Naive thymus-derived CD4-positive, alpha-beta T cell (primary cell): Measurements from ENCODE around the gene EXOC2. TPM values are rescaled to one million over a fixed set of nuclear protein-coding genes. Genes with fewer than 3 reads are reported as not detected.

Experiments used
- ATAC-seq: fragments of 150-1000 bp; cut with Tn5 transposase; 2 replicates; pipeline ENCODE4 v1.10.0; 2021; ENCODE audit warnings: mild to moderate bottlenecking, moderate library complexity
- CTCF ChIA-PET: fragments of 350-600 bp; sonication (Branson Sonifier 250); formaldehyde crosslinking; loops from one replicate; lab custom pipeline; 2021; ENCODE audit warnings: antibody characterized with exemption; lab: Charles Lee
- POLR2A ChIA-PET: fragments of 350-600 bp; sonication (Branson Sonifier 250); formaldehyde crosslinking; loops from one replicate; lab custom pipeline; 2021; ENCODE audit warnings: antibody characterized with exemption, inconsistent platforms; lab: Charles Lee
- DNase-seq, 9 donors: peaks; one replicate each; pipeline versions ENCODE4 v3.0.0 to v3.0.0-alpha.2; 2020 to 2022; ENCODE audit warnings: mixed read lengths in 1 of 9
- H3K27ac ChIP-seq: one replicate; pipeline ENCODE4 v1.7.0; 2013; ENCODE audit warnings: mild to moderate bottlenecking, low read depth, low read length, moderate library complexity
- H3K27me3 ChIP-seq, 2 donors: one replicate each; pipeline ENCODE4 v1.7.0; 2013; ENCODE audit warnings: low read length in 2 of 2, mild to moderate bottlenecking in 2 of 2, moderate library complexity in 2 of 2; ENCODE audit not compliant: control insufficient read depth in 2 of 2, insufficient read depth in 2 of 2
- H3K36me3 ChIP-seq, 3 experiments: 1 replicate in 2 of 3; 2 replicates in 1 of 3; pipeline ENCODE4 v1.7.0; 2013; ENCODE audit warnings: low read length in 3 of 3, mild to moderate bottlenecking in 3 of 3, moderate library complexity in 1 of 3; ENCODE audit not compliant: insufficient read depth in 3 of 3, control insufficient read depth in 2 of 3
- H3K4me1 ChIP-seq, 2 donors: one replicate each; pipeline ENCODE4 v1.7.0; 2013; ENCODE audit warnings: low read length in 2 of 2, mild to moderate bottlenecking in 2 of 2, moderate library complexity in 1 of 2; ENCODE audit not compliant: control insufficient read depth in 2 of 2, insufficient read depth in 2 of 2
- H3K4me3 ChIP-seq: 2 replicates; pipeline ENCODE4 v1.7.0; 2013; ENCODE audit warnings: mild to moderate bottlenecking, low read length
- H3K9me3 ChIP-seq, 3 experiments: 1 replicate in 2 of 3; 2 replicates in 1 of 3; pipeline ENCODE4 v1.7.0; 2013; ENCODE audit warnings: low read length in 3 of 3; ENCODE audit not compliant: control insufficient read depth in 2 of 3
- H3K27ac Mint-ChIP-seq, 9 donors: one replicate each; pipeline ENCODE4 v1.8.0; 2020 to 2022; ENCODE audit warnings: mixed read lengths in 9 of 9, mild to moderate bottlenecking in 8 of 9, moderate library complexity in 5 of 9, inconsistent platforms in 2 of 9
- H3K27me3 Mint-ChIP-seq, 5 donors: one replicate each; pipeline ENCODE4 v1.8.0; 2021 to 2022; ENCODE audit warnings: mixed read lengths in 5 of 5, mild to moderate bottlenecking in 1 of 5
- H3K36me3 Mint-ChIP-seq, 5 donors: one replicate each; pipeline ENCODE4 v1.8.0; 2020 to 2022; ENCODE audit warnings: mixed read lengths in 5 of 5, mild to moderate bottlenecking in 3 of 5, inconsistent platforms in 1 of 5
- H3K4me1 Mint-ChIP-seq, 7 donors: one replicate each; pipeline ENCODE4 v1.8.0; 2020 to 2022; ENCODE audit warnings: mixed read lengths in 7 of 7, mild to moderate bottlenecking in 3 of 7, inconsistent platforms in 1 of 7
- H3K4me3 Mint-ChIP-seq, 10 donors: one replicate each; pipeline ENCODE4 v1.8.0; 2020 to 2022; ENCODE audit warnings: mild to moderate bottlenecking in 10 of 10, mixed read lengths in 10 of 10, moderate library complexity in 6 of 10, inconsistent platforms in 2 of 10
- H3K9me3 Mint-ChIP-seq, 11 donors: one replicate each; pipeline ENCODE4 v1.8.0; 2020 to 2022; ENCODE audit warnings: mixed read lengths in 11 of 11, mild to moderate bottlenecking in 4 of 11, inconsistent platforms in 1 of 11, moderate library complexity in 1 of 11
- intact Hi-C, 2 donors: fragments of 100-400 bp; cut with micrococcal nuclease; formaldehyde crosslinking; loops; one replicate each; pipeline ENCODE4 v1.15.1; 2023
- polyA plus RNA-seq, 2 donors: library from polyadenylated mRNA; unstranded; fragments of 300-500 nt; fragmentation: Illumina TruSeq; gene quantifications; one replicate each; pipeline ENCODE4 v1.2.3, GENCODE V29; 2021
- total RNA-seq, 6 experiments: library from RNA in 5 of 6; stranded (reverse) in 5 of 6; gene quantifications; 1 replicate in 5 of 6; 2 replicates in 1 of 6; pipeline ENCODE4 v1.2.3 and lab custom pipeline; 2021 to 2026

Gene EXOC2
- total and polyA plus RNA-seq, 7 experiments from 2014 or later, result 26.7 to 45.4 (median 38.8) TPM

- Mint-ChIP-seq H3K9me3 (peaks cover 0 to 2% (median 0%) of the 10 kb centered on the region in 11 donors), H3K27ac (peak overlapping the region in 5 of 9 donors; percentile 12 to 95 (median 54)), H3K36me3 (peaks cover 0 to 29% (median 21%) of the 10 kb centered on the region in 5 donors), H3K4me3 (no peak overlapping the region), H3K27me3 (no peaks in the 10 kb centered on the region), H3K4me1 (peaks cover 41 to 88% (median 82%) of the 10 kb centered on the region in 7 donors)
- Histone ChIP-seq H3K27me3 (no peaks in the 10 kb centered on the region), H3K4me3 (no peak overlapping the region), H3K9me3 (no peaks in the 10 kb centered on the region), H3K4me1 (peaks cover 17 to 44% of the 10 kb centered on the region in 2 donors), H3K36me3 (peaks cover 0 to 5% (median 0%) of the 10 kb centered on the region in 3 experiments), H3K27ac (no peak overlapping the region)
- DNase-seq (no peak), ATAC-seq (no peak)
- intact Hi-C loops, result no loop called here
- ChIA-PET CTCF (interaction anchor here (0.5 kb wide), 1 partner anchor 13 kb away, joined by 3 read pairs; no protein-coding TSS in a partner anchor), POLR2A (interaction anchor here (1.7 kb wide), 1 partner anchor 112 kb away, joined by 5 read pairs; the partner anchor contains the start of gene IRF4)
These were observed 188.4 kb downstream of the EXOC2 start for GRCh38 chr6:504446-504980.

- peak overlapping the region in 7 of 9 donors; percentile 23 to 95 (median 43) for H3K27ac Mint-ChIP-seq
- H3K27ac ChIP-seq, result no peak overlapping the region
- peaks cover 0 to 5% (median 0%) of the 10 kb centered on the region in 3 experiments for H3K36me3 ChIP-seq
- no peak overlapping the region for H3K4me3 Mint-ChIP-seq
- H3K4me3 ChIP-seq, result no peak overlapping the region
- POLR2A ChIA-PET, result no interaction called here
- H3K9me3 Mint-ChIP-seq, result peaks cover 0 to 2% (median 0%) of the 10 kb centered on the region in 11 donors
- peaks cover 17 to 44% of the 10 kb centered on the region in 2 donors for H3K4me1 ChIP-seq
- intact Hi-C loops, result no loop called here
- H3K9me3 ChIP-seq, result no peaks in the 10 kb centered on the region
- H3K36me3 Mint-ChIP-seq, result peaks cover 0 to 29% (median 22%) of the 10 kb centered on the region in 5 donors
- no peaks in the 10 kb centered on the region for H3K27me3 Mint-ChIP-seq
- CTCF ChIA-PET, result interaction anchor here (0.5 kb wide), 1 partner anchor 14 kb away, joined by 3 read pairs; no protein-coding TSS in a partner anchor
- no peaks in the 10 kb centered on the region for H3K27me3 ChIP-seq
- peaks cover 41 to 89% (median 82%) of the 10 kb centered on the region in 7 donors for H3K4me1 Mint-ChIP-seq
- DNase-seq (no peak), ATAC-seq (no peak)
These were observed 189.2 kb downstream of the EXOC2 start for GRCh38 chr6:503610-504362.

- DNase-seq (no peak), ATAC-seq (no peak)
- ChIA-PET CTCF (interaction anchor here (0.6 kb wide), 2 partner anchors 58 to 1025 kb away, joined by 3 to 5 read pairs; no protein-coding TSS in a partner anchor), POLR2A (interaction anchor here (0.9 to 1.7 kb wide), 4 partner anchors 13 to 98 kb away, joined by 3 to 7 read pairs (median 5); no protein-coding TSS in a partner anchor)
- H3K27me3 Mint-ChIP-seq, result no peaks in the 10 kb centered on the region
- Histone ChIP-seq H3K27ac (peak overlapping the region; percentile 60), H3K9me3 (no peaks in the 10 kb centered on the region), H3K4me3 (no peak overlapping the region), H3K27me3 (no peaks in the 10 kb centered on the region), H3K36me3 (peaks cover 0 to 5% (median 0%) of the 10 kb centered on the region in 3 experiments), H3K4me1 (peaks cover 25 to 44% of the 10 kb centered on the region in 2 donors)
- peaks cover 0 to 29% (median 24%) of the 10 kb centered on the region in 5 donors for H3K36me3 Mint-ChIP-seq
- peaks cover 40 to 89% (median 80%) of the 10 kb centered on the region in 7 donors for H3K4me1 Mint-ChIP-seq
- peaks cover 0 to 2% (median 0%) of the 10 kb centered on the region in 11 donors for H3K9me3 Mint-ChIP-seq
- peak overlapping the region; percentile 86 to 95 (median 90) for H3K27ac Mint-ChIP-seq
- peak overlapping the region in 9 of 10 donors; percentile 76 to 96 (median 92) for H3K4me3 Mint-ChIP-seq
- intact Hi-C loops, result loop anchor here (1.0 kb wide), 1 partner anchor 8 kb away; no protein-coding TSS in a partner anchor
These were observed 190.2 kb downstream of the EXOC2 start for GRCh38 chr6:502761-503160.

- Mint-ChIP-seq H3K4me3 (peak overlapping the region; percentile 76 to 96 (median 92)), H3K36me3 (peaks cover 0 to 31% (median 27%) of the 10 kb centered on the region in 5 donors), H3K27ac (peak overlapping the region; percentile 86 to 95 (median 90)), H3K27me3 (no peaks in the 10 kb centered on the region), H3K4me1 (peaks cover 36 to 89% (median 75%) of the 10 kb centered on the region in 7 donors), H3K9me3 (peaks cover 0 to 2% (median 0%) of the 10 kb centered on the region in 11 donors)
- peaks cover 0 to 5% (median 0%) of the 10 kb centered on the region in 3 experiments for H3K36me3 ChIP-seq
- DNase-seq (peak in 3 of 9 donors; percentile 26 to 71 (median 43)), ATAC-seq (peak; percentile 57)
- no peaks in the 10 kb centered on the region for H3K27me3 ChIP-seq
- intact Hi-C loops, result loop anchor here (1.0 kb wide), 1 partner anchor 8 kb away; no protein-coding TSS in a partner anchor
- peak overlapping the region; percentile 59 for H3K4me3 ChIP-seq
- ChIA-PET POLR2A (interaction anchor here (0.9 to 1.7 kb wide), 4 partner anchors 11 to 97 kb away, joined by 3 to 7 read pairs (median 3); no protein-coding TSS in a partner anchor), CTCF (no interaction called here)
- H3K9me3 ChIP-seq, result no peaks in the 10 kb centered on the region
- H3K4me1 ChIP-seq, result peaks cover 25 to 41% of the 10 kb centered on the region in 2 donors
- peak overlapping the region; percentile 60 for H3K27ac ChIP-seq
These were observed 190.9 kb downstream of the EXOC2 start for GRCh38 chr6:501891-502601.

GRCh38 chr6:499617-500016 lies 193.3 kb downstream of the EXOC2 start:
- Histone ChIP-seq H3K9me3 (no peaks in the 10 kb centered on the region), H3K4me1 (peaks cover 26 to 32% of the 10 kb centered on the region in 2 donors), H3K27me3 (no peaks in the 10 kb centered on the region), H3K36me3 (peaks cover 0 to 9% (median 0%) of the 10 kb centered on the region in 3 experiments), H3K27ac (peak overlapping the region; percentile 40), H3K4me3 (no peak overlapping the region)
- H3K36me3 Mint-ChIP-seq, result peaks cover 4 to 38% (median 34%) of the 10 kb centered on the region in 5 donors
- POLR2A ChIA-PET, result interaction anchor here (0.6 to 1.8 kb wide), 8 partner anchors 10 to 330 kb away, joined by 3 to 14 read pairs (median 4); no protein-coding TSS in a partner anchor
- H3K27me3 Mint-ChIP-seq, result no peaks in the 10 kb centered on the region
- peaks cover 0 to 2% (median 0%) of the 10 kb centered on the region in 11 donors for H3K9me3 Mint-ChIP-seq
- intact Hi-C loops, result loop anchor here (1.0 to 10.0 kb wide), 6 partner anchors 8 to 215 kb away; no protein-coding TSS in a partner anchor
- CTCF ChIA-PET, result interaction anchor here (2.0 kb wide), 1 partner anchor 10 kb away, joined by 7 read pairs; no protein-coding TSS in a partner anchor
- DNase-seq (peak in 1 of 9 donors; percentile 20), ATAC-seq (peak; percentile 52)
- H3K4me3 Mint-ChIP-seq, result peak overlapping the region; percentile 8 to 86 (median 78)
- peak overlapping the region; percentile 46 to 95 (median 75) for H3K27ac Mint-ChIP-seq
- peaks cover 27 to 82% (median 65%) of the 10 kb centered on the region in 7 donors for H3K4me1 Mint-ChIP-seq
